ENCODE data around the gene IDI2. TPM values are rescaled to one million over a fixed set of nuclear protein-coding genes. Genes with fewer than 3 reads are reported as not detected.

IDI2 gene
- total and polyA plus RNA-seq, 12 donors, result 0.07 to 1.2 (median 0.44) TPM; not detected in 4

DNA sequence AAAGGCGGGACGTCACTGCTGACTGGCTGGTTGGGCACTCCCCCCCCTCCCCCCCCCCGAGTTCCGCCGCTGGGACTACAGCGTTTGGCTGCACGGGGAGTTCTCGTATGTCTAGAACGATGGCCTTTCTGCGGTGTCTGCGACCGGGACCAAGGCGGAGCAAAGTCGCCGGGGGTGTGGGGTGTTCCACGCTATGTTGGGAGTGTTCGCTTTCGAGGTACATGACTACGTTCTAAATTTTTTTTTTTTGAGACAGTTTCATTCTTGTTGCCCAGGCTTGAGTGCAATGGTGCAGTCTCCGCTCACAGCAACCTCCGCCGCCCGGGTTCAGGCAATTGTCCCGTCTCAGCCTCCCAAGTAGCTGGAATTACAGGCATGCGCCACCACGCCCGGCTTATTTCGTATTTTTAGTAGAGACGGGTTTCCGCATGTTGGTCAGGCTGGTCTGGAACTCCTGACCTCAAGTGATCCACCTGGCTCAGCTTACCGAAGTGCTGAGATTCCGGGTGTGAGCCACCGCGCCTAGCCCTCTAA lies 23.8 kb upstream of the IDI2 start:
- intact Hi-C loops (cut with DNase I), result loop anchor here in 2 of 10 donors (2.0 to 10.0 kb wide), 2 partner anchors 61 to 115 kb away; partner anchors contain the start of genes GTPBP4 (in 1 of the 2) and LARP4B (in 1 of the 2)

DNA sequence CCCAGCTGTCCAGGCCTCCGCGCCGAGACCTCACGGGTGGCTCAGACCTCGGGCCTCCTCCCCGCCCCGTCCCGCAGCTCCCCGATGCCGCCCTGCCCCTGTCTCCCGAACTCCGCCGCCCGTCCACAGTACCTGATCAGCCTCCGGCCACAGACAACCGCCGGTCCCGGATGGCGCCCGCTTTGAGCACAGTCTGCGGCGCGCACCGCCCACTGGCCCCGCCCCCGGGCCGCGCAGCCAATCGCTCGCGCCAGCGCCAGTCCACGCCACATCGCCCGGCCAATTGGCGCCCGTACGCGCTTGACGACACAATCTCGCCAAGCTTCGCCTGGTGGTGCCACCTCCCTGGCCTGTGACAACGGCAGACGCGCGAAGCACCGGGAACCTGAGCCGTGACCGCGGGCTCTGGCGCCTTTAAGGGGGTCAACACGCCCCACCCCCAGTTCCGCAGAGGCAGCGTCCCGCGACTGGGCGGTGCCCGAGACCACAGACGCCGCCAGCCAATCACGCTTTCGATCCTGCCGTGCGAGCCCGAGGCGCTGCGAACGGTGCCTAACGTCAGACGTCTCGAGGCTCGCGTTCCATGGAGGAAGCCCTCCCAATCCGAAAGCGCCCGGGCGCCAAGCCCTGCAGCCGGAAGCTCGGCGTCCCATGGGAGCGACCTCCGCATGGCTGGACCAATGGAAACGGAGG lies 23.2 kb upstream of the IDI2 start, which contains the start of gene IDI1:
Gene IDI1 (minus strand): TSS at position 388 of the 693 bp plus-strand sequence. CDS start 116 bp downstream, at position 272.
- peak; percentile 97 to 98 for DNase-seq
- TF ChIP-seq, protein P1, sequence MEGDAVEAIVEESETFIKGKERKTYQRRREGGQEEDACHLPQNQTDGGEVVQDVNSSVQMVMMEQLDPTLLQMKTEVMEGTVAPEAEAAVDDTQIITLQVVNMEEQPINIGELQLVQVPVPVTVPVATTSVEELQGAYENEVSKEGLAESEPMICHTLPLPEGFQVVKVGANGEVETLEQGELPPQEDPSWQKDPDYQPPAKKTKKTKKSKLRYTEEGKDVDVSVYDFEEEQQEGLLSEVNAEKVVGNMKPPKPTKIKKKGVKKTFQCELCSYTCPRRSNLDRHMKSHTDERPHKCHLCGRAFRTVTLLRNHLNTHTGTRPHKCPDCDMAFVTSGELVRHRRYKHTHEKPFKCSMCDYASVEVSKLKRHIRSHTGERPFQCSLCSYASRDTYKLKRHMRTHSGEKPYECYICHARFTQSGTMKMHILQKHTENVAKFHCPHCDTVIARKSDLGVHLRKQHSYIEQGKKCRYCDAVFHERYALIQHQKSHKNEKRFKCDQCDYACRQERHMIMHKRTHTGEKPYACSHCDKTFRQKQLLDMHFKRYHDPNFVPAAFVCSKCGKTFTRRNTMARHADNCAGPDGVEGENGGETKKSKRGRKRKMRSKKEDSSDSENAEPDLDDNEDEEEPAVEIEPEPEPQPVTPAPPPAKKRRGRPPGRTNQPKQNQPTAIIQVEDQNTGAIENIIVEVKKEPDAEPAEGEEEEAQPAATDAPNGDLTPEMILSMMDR (IDR thresholded peaks at IDR 0.05), result peak in 1 of 9 donors; percentile 11
- Histone ChIP-seq H3K4me3 (peak within 1 kb of the TSS; percentile 59 to 93 (median 83)), H3K27ac (peak within 1 kb of the TSS; percentile 94 to 100 (median 98)), H3K27me3 (no peaks in the 10 kb centered on the region), H3K36me3 (peaks cover 0 to 36% (median 5%) of the 10 kb centered on the region in 9 donors), H3K9me3 (no peaks in the 10 kb centered on the region), H3K4me1 (peaks cover 0 to 72% (median 52%) of the 10 kb centered on the region in 9 donors)
- intact Hi-C loops (cut with DNase I), result loop anchor here in 2 of 10 donors (2.0 to 10.0 kb wide), 2 partner anchors 60 to 114 kb away; partner anchors contain the start of genes GTPBP4 (in 1 of the 2) and LARP4B (in 1 of the 2)
- ATAC-seq, result peak; percentile 94 to 97 (median 96)
- WGBS, 2 donors, result 0% methylated on average over 80 to 83 of the region's 83 CpGs

More for the DNA sequence above, 23.8 kb upstream of the IDI2 start:
- H3K36me3 ChIP-seq, result peaks cover 0 to 41% (median 5%) of the 10 kb centered on the region in 9 donors
- H3K27ac ChIP-seq, result peak overlapping the region; percentile 94 to 100 (median 98)
- no peaks in the 10 kb centered on the region for H3K9me3 ChIP-seq
- no peaks in the 10 kb centered on the region for H3K27me3 ChIP-seq
- DNase-seq, result no peak
- H3K4me1 ChIP-seq, result peaks cover 0 to 72% (median 52%) of the 10 kb centered on the region in 9 donors
- H3K4me3 ChIP-seq, result peak overlapping the region; percentile 59 to 93 (median 83)
- 0 to 1% methylated on average over 34 of the region's 34 CpGs for WGBS, 2 donors
- peak in 2 of 8 donors; percentile 0 to 2 for ATAC-seq
- TF ChIP-seq, protein P1 (IDR thresholded peaks at IDR 0.05), result no peak

DNA sequence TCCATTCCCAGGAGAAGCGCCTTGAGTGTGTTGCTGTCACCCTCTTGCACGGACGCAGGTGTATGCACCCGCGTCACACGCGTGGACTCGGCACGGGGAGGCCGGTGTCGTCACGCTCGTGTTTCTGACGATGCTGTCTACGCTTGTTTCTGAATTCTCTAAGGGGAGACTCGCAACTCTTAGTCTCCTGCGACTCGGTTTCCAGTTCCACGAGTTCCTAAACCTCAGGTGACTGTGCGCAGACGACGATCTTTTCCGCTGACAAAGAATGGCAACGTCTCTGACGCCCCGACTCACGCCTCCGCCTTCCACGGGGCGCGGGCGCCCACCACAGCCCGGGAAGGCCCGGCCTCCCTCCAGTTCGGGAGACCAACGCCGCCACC lies 22.7 kb upstream of the IDI2 start:
- DNase-seq (peak; percentile 29 to 35), ATAC-seq (peak in 7 of 8 donors; percentile 1 to 25 (median 13))
- no peaks in the 10 kb centered on the region for H3K9me3 ChIP-seq
- H3K4me3 ChIP-seq, result peak overlapping the region; percentile 59 to 93 (median 83)
- WGBS, 2 donors, result 0 to 1% methylated on average over 37 of the region's 37 CpGs
- H3K27me3 ChIP-seq, result no peaks in the 10 kb centered on the region
- H3K36me3 ChIP-seq, result peaks cover 0 to 36% (median 5%) of the 10 kb centered on the region in 9 donors
- peaks cover 0 to 73% (median 53%) of the 10 kb centered on the region in 9 donors for H3K4me1 ChIP-seq
- intact Hi-C loops (cut with DNase I), result loop anchor here in 2 of 10 donors (2.0 to 10.0 kb wide), 2 partner anchors 60 to 114 kb away; partner anchors contain the start of genes GTPBP4 (in 1 of the 2) and LARP4B (in 1 of the 2)
- TF ChIP-seq, protein P1 (IDR thresholded peaks at IDR 0.05), result no peak
- H3K27ac ChIP-seq, result peak overlapping the region; percentile 94 to 100 (median 98)

DNA sequence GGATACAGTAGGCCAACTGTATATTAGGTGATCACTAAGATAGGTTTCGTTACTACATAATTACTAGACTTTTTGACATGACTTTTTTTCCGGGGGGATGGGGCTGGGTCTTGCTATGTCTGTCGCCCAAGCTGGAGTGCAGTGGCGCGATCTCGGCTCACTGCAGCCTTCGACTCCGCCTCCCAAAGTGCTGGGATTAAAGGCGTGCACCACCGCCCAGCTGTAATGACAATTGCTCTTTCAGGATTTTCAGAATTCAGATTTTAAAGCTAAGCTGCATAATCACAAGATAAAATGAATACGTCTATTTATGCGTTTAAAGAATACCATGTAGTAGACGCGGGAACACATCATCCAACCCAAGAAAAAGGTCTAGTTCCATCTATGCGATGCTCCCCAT lies 22.3 kb upstream of the IDI2 start:
- Histone ChIP-seq H3K27me3 (no peaks in the 10 kb centered on the region), H3K27ac (peak overlapping the region; percentile 94 to 100 (median 98)), H3K9me3 (no peaks in the 10 kb centered on the region), H3K4me1 (peaks cover 0 to 75% (median 56%) of the 10 kb centered on the region in 9 donors), H3K4me3 (peak overlapping the region; percentile 59 to 93 (median 83)), H3K36me3 (peaks cover 0 to 36% (median 9%) of the 10 kb centered on the region in 9 donors)
- DNase-seq (no peak), ATAC-seq (no peak)
- TF ChIP-seq, protein P1 (IDR thresholded peaks at IDR 0.05), result no peak
- intact Hi-C loops (cut with DNase I), result loop anchor here in 2 of 10 donors (2.0 to 10.0 kb wide), 2 partner anchors 59 to 113 kb away; partner anchors contain the start of genes GTPBP4 (in 1 of the 2) and LARP4B (in 1 of the 2)
- 7 to 10% methylated on average over 15 of the region's 15 CpGs for WGBS, 2 donors
